ENCODE results near the gene C16orf46.

C16orf46 gene

GRCh38 chr16:81012974-81013373 is 64.1 kb downstream of the C16orf46 start:
- no peak for DNase-seq

Data from inflammatory macrophage treated with lipopolysaccharide for 4 hours (primary cell).